ENCODE measurements around the gene CNIH2. TPM values are rescaled to one million over a fixed set of nuclear protein-coding genes. Genes with fewer than 3 reads are reported as not detected.

CNIH2 gene
- total RNA-seq, 2 experiments from 2014 or later: 4.1 to 6.2 TPM

DNA sequence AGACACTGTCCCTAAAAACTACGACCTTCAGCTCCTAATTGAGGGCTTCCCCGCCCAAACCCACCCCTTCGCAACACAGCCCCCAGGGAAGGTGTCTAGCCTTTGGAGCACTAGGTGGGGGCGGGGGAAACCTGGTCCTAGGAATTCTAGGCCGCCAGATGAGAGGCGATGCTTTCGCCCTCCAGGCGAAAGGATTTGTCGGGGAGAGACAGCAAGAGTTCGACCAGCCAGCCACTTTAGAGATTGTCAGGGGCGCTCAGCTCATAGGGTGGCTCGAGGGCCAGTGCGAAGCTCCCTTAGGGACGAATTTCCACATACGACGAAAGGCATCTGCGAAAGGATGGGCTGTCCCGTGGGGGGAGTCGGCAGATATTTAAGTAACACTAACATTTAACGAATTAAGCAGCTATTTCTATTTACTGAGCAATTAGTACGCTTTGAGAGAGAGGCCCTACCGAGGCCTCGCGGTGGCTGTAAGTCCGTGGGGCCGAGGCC, 33.5 kb downstream of the CNIH2 start:
- peak overlapping the region; percentile 90 for H3K4me3 Mint-ChIP-seq

DNA sequence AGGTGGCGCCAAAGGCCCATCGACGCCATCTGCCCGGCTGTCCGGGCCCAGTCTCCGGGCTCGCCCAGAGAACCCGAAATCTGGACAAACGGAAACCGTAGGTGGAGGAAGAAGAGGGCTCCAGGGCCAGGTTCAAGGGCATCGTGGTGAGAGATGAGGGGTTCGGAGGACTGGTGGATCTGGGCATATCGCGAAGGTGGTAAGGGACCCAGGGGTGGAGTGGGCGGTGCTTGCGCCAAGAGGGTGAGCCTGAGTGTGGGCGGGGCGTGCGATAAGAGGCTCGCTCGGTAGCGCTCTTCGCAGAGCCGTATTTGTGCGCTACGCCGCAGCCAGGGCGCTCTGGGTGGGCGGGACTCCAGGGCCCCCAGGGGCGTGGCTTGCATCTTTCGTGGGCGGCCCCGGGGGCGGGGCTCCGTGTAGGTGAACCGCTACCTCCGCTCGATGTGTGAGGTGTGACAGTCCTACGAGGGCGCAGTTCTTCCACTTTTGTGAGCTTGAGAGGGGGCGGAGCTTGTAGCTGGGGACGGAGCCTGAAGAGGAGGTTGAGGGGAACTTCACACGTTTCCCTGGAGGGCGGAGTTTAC, 34.1 kb downstream of the CNIH2 start:
- Histone ChIP-seq H3K36me3 (ENCODE audit: insufficient read depth, low read length) (no peaks in the 10 kb centered on the region), H3K27ac (ENCODE audit: low read depth in 1 of 2, low read length in 2 of 2) (peak overlapping the region; percentile 65 to 90), H3K27me3 (ENCODE audit: control insufficient read depth in 1 of 2, insufficient read depth in 2 of 2, low read length in 2 of 2) (no peaks in the 10 kb centered on the region), H3K9me3 (ENCODE audit: control insufficient read depth in 1 of 2, insufficient read depth in 1 of 2, low read length in 2 of 2) (no peaks in the 10 kb centered on the region), H3K4me1 (ENCODE audit: insufficient read depth, low read length) (peaks cover 51% of the 10 kb centered on the region), H3K4me3 (ENCODE audit: low read length) (peak overlapping the region; percentile 61)
- peaks cover 22% of the 10 kb centered on the region for H3K4me1 Mint-ChIP-seq (ENCODE audit: low read depth)
- H3K27me3 Mint-ChIP-seq: peaks cover 4% of the 10 kb centered on the region
- DNase-seq (peak; percentile 91 to 100 (median 99)), ATAC-seq (ENCODE audit: poor library complexity) (peak; percentile 74)
- ChIA-PET POLR2A (interaction anchor here (0.6 to 3.0 kb wide), 32 partner anchors 8 to 840 kb away, joined by 3 to 39 read pairs (median 6); partner anchors contain the start of genes B4GAT1, BRMS1, MALAT1 and MRPL11), CTCF (interaction anchor here (0.8 to 3.6 kb wide), 20 partner anchors 10 to 1465 kb away, joined by 3 to 30 read pairs (median 4); partner anchors contain the start of genes BRMS1, CCDC85B, MRPL11 and RIN1)
- H3K36me3 Mint-ChIP-seq (ENCODE audit: low read depth): no peaks in the 10 kb centered on the region
- TF ChIP-seq, protein P1, sequence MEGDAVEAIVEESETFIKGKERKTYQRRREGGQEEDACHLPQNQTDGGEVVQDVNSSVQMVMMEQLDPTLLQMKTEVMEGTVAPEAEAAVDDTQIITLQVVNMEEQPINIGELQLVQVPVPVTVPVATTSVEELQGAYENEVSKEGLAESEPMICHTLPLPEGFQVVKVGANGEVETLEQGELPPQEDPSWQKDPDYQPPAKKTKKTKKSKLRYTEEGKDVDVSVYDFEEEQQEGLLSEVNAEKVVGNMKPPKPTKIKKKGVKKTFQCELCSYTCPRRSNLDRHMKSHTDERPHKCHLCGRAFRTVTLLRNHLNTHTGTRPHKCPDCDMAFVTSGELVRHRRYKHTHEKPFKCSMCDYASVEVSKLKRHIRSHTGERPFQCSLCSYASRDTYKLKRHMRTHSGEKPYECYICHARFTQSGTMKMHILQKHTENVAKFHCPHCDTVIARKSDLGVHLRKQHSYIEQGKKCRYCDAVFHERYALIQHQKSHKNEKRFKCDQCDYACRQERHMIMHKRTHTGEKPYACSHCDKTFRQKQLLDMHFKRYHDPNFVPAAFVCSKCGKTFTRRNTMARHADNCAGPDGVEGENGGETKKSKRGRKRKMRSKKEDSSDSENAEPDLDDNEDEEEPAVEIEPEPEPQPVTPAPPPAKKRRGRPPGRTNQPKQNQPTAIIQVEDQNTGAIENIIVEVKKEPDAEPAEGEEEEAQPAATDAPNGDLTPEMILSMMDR (IDR thresholded peaks at IDR 0.05): peak; percentile 97
- H3K27ac Mint-ChIP-seq: peak overlapping the region; percentile 95
- intact Hi-C loops (cut with DNase I, micrococcal nuclease): loop anchor here (1.0 kb wide), 4 partner anchors 16 to 77 kb away; partner anchors contain the start of genes BRMS1 (in 2 of the 2) and YIF1A (in 1 of the 2)
- H3K9me3 Mint-ChIP-seq: no peaks in the 10 kb centered on the region
- peak overlapping the region; percentile 90 for H3K4me3 Mint-ChIP-seq

More for the DNA sequence above, 33.5 kb downstream of the CNIH2 start:
- ATAC-seq (ENCODE audit: poor library complexity) (peak; percentile 21), DNase-seq (no peak)
- Mint-ChIP-seq H3K27ac (peak overlapping the region; percentile 95), H3K9me3 (no peaks in the 10 kb centered on the region), H3K4me1 (ENCODE audit: low read depth) (peaks cover 22% of the 10 kb centered on the region), H3K27me3 (peaks cover 4% of the 10 kb centered on the region), H3K36me3 (ENCODE audit: low read depth) (no peaks in the 10 kb centered on the region)
- TF ChIP-seq, protein P1 (IDR thresholded peaks at IDR 0.05): no peak
- Histone ChIP-seq H3K4me1 (ENCODE audit: insufficient read depth, low read length) (peaks cover 51% of the 10 kb centered on the region), H3K9me3 (ENCODE audit: control insufficient read depth in 1 of 2, insufficient read depth in 1 of 2, low read length in 2 of 2) (no peaks in the 10 kb centered on the region), H3K4me3 (ENCODE audit: low read length) (peak overlapping the region; percentile 61), H3K27me3 (ENCODE audit: control insufficient read depth in 1 of 2, insufficient read depth in 2 of 2, low read length in 2 of 2) (no peaks in the 10 kb centered on the region), H3K27ac (ENCODE audit: low read depth in 1 of 2, low read length in 2 of 2) (peak overlapping the region; percentile 51 to 65), H3K36me3 (ENCODE audit: insufficient read depth, low read length) (no peaks in the 10 kb centered on the region)
- ChIA-PET CTCF (interaction anchor here (0.8 to 3.6 kb wide), 18 partner anchors 10 to 1465 kb away, joined by 3 to 30 read pairs (median 6); partner anchors contain the start of genes BRMS1, CCDC85B, MRPL11 and RIN1), POLR2A (interaction anchor here (0.7 to 3.0 kb wide), 11 partner anchors 15 to 77 kb away, joined by 3 to 39 read pairs (median 13); partner anchors contain the start of genes B4GAT1, BRMS1, SLC29A2 and YIF1A)
- intact Hi-C loops (cut with DNase I, micrococcal nuclease): loop anchor here in 1 of 2 experiments (1.0 kb wide), 2 partner anchors 17 to 78 kb away; no protein-coding TSS in a partner anchor

DNA sequence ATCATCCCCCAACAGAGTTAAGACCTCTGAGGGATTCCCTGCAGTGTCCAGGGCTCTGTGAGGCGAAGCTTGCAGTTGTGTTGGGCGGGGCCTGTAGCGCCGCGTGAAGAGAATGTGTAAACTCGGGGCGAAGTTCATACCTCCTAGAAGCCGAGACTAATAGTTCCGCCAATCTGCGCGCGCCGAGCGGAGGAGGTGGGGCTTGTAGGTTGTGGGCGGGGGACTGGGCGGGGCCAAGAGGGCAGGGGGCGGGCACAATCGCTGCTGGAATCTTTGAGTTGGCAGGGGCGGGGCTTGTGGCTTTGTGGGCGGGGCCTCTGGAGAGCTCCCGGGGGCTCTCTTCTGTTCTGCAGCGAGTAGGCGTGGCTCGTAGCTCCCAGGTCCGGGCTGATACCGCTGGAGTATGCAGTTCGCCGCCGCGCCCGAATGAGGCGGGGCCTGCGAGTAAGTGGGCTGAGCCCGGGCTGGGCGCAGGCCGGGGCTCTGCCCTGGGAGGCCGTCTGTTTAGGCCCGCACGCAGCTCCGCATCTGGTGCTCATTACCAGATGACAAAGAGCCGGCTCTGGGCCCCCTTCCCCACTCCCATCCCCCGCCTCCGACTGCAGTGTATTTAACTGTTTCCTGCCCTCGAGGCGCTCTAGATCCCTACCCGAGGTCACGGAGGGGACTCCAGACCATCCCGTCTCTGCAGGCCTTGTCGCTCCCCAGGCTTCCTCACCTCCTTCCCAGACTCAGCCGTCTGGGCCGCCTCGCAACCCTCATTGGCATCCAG, 34.8 kb downstream of the CNIH2 start:
- no peaks in the 10 kb centered on the region for H3K9me3 ChIP-seq (ENCODE audit: control insufficient read depth in 1 of 2, insufficient read depth in 1 of 2, low read length in 2 of 2)
- Mint-ChIP-seq H3K27me3 (peaks cover under 1% of the 10 kb centered on the region), H3K27ac (peak overlapping the region; percentile 95), H3K4me1 (ENCODE audit: low read depth) (peaks cover 29% of the 10 kb centered on the region), H3K36me3 (ENCODE audit: low read depth) (no peaks in the 10 kb centered on the region), H3K4me3 (peak overlapping the region; percentile 90), H3K9me3 (no peaks in the 10 kb centered on the region)
- no peaks in the 10 kb centered on the region for H3K36me3 ChIP-seq (ENCODE audit: insufficient read depth, low read length)
- TF ChIP-seq, protein P1 (IDR thresholded peaks at IDR 0.05): no peak
- H3K27ac ChIP-seq (ENCODE audit: low read depth in 1 of 2, low read length in 2 of 2): peak overlapping the region; percentile 80 to 90
- H3K4me1 ChIP-seq (ENCODE audit: insufficient read depth, low read length): peaks cover 58% of the 10 kb centered on the region
- POLR2A ChIA-PET: interaction anchor here (0.6 to 3.0 kb wide), 31 partner anchors 9 to 840 kb away, joined by 3 to 39 read pairs (median 6); partner anchors contain the start of genes B4GAT1, BRMS1, MALAT1 and MRPL11
- DNase-seq: peak; percentile 98 to 100 (median 100)
- intact Hi-C loops (cut with DNase I, micrococcal nuclease): loop anchor here (1.0 kb wide), 4 partner anchors 16 to 77 kb away; partner anchors contain the start of genes BRMS1 (in 2 of the 2) and YIF1A (in 1 of the 2)
- peak; percentile 61 for ATAC-seq (ENCODE audit: poor library complexity)
- H3K4me3 ChIP-seq (ENCODE audit: low read length): peak overlapping the region; percentile 61
- no peaks in the 10 kb centered on the region for H3K27me3 ChIP-seq (ENCODE audit: control insufficient read depth in 1 of 2, insufficient read depth in 2 of 2, low read length in 2 of 2)
- CTCF ChIA-PET: interaction anchor here (0.8 to 3.6 kb wide), 17 partner anchors 9 to 422 kb away, joined by 3 to 30 read pairs (median 5); partner anchors contain the start of genes BRMS1, CCDC85B, RIN1 and YIF1A

Measured in CD4-positive, alpha-beta T cell (primary cell).